ENCODE results near the gene CERKL.

DNA sequence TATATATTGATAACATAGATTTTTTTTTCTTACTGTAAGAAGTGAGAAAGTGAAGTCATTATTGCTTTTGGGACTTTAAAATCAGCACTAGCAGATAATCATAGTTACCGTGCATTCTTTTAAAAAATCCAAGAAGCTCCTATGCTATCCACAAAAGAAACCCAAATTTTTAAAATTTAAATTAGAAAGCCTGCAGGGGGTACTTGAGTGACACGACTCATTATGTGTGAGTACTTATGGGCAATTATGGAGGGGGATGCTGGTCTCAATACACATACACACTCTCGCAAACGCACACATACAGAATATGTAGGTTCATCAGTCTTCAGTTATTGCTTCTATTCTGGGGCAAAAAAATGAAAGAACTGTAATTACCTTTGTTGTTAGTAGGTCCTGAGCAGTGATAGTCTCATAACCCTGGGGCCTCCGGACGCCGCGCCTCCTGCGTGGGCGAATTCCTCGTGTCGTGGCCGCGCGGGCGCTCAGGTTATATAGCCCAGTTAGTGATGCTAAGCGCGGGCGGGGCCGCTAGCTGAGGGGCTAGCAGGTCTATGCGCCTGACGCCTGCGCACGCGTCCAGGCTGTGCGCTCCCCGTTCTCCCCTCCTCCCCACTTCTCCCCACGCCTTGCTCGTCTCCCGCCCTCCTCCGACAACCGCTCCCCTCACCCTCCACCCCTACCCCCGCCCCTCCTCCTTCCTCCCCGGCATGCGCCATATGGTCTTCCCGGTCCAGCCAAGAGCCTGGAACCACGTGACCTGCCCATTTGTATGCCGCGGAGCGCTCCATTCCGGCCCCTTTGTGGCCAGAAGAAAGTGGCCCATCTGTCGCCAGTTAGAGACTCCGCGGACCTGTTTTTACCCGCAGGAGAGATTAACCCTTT lies 23.4 kb upstream of the CERKL start, which contains the start of gene NEUROD1:
- TF ChIP-seq EZH2 (IDR thresholded peaks at IDR 0.05; ENCODE audit: borderline replicate concordance, low read length), result no peak
- TF ChIP-seq, protein P1, sequence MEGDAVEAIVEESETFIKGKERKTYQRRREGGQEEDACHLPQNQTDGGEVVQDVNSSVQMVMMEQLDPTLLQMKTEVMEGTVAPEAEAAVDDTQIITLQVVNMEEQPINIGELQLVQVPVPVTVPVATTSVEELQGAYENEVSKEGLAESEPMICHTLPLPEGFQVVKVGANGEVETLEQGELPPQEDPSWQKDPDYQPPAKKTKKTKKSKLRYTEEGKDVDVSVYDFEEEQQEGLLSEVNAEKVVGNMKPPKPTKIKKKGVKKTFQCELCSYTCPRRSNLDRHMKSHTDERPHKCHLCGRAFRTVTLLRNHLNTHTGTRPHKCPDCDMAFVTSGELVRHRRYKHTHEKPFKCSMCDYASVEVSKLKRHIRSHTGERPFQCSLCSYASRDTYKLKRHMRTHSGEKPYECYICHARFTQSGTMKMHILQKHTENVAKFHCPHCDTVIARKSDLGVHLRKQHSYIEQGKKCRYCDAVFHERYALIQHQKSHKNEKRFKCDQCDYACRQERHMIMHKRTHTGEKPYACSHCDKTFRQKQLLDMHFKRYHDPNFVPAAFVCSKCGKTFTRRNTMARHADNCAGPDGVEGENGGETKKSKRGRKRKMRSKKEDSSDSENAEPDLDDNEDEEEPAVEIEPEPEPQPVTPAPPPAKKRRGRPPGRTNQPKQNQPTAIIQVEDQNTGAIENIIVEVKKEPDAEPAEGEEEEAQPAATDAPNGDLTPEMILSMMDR (IDR thresholded peaks at IDR 0.05; ENCODE audit: low read length), result no peak

Measured in OCI-LY1 (cell line).